Trophoblast cell (in vitro differentiated cells and primary cell): ENCODE data around the gene NBPF26.
"Not testable (repeated sequence)": the region's sequence is repeated elsewhere in the genome, so short reads cannot be mapped to it uniquely, and the experiment has no call there.

Experiments used
- DNase-seq, 2 donors: peaks; one replicate each; pipeline ENCODE4 v3.0.0-alpha.2; 2016
- H2AFZ ChIP-seq: 2 replicates; pipeline ENCODE4 v1.6.1; 2013; ENCODE audit warnings: low read length, moderate library complexity, mild to moderate bottlenecking; ENCODE audit not compliant: insufficient read depth, poor library complexity
- H2AK5ac ChIP-seq: 2 replicates; pipeline ENCODE4 v1.6.1; 2013; ENCODE audit warnings: mild to moderate bottlenecking, low read length
- H2BK120ac ChIP-seq: 2 replicates; pipeline ENCODE4 v1.6.1; 2013; ENCODE audit warnings: low read length, mild to moderate bottlenecking, moderate library complexity; ENCODE audit not compliant: insufficient read depth, poor library complexity
- H2BK12ac ChIP-seq: 2 replicates; pipeline ENCODE4 v1.6.1; 2013; ENCODE audit warnings: mild to moderate bottlenecking, low read length, moderate library complexity
- H2BK5ac ChIP-seq: 2 replicates; pipeline ENCODE4 v1.6.1; 2013; ENCODE audit warnings: low read length, low read depth, moderate library complexity, mild to moderate bottlenecking; ENCODE audit not compliant: poor library complexity
- H3K14ac ChIP-seq: 2 replicates; pipeline ENCODE4 v1.6.1; 2013; ENCODE audit warnings: mild to moderate bottlenecking, low read length
- H3K18ac ChIP-seq: 2 replicates; pipeline ENCODE4 v1.6.1; 2013; ENCODE audit warnings: mild to moderate bottlenecking, low read length
- H3K23ac ChIP-seq: 2 replicates; pipeline ENCODE4 v1.6.1; 2013; ENCODE audit warnings: low read length
- H3K27ac ChIP-seq: 2 replicates; pipeline ENCODE4 v1.5.1; 2013; ENCODE audit warnings: low read depth, mild to moderate bottlenecking, inconsistent platforms, low read length, moderate library complexity
- H3K27me3 ChIP-seq: 2 replicates; pipeline ENCODE4 v1.6.1; 2013; ENCODE audit warnings: inconsistent platforms, mild to moderate bottlenecking, low read length, moderate library complexity; ENCODE audit not compliant: insufficient read depth
- H3K36me3 ChIP-seq, 2 experiments: 1 replicate in 1 of 2; 2 replicates in 1 of 2; pipeline ENCODE4 v1.6.1; 2013; ENCODE audit warnings: low read length in 2 of 2, mild to moderate bottlenecking in 2 of 2, moderate library complexity in 1 of 2; ENCODE audit not compliant: insufficient read depth in 2 of 2, control insufficient read depth in 1 of 2
- H3K4ac ChIP-seq: 2 replicates; pipeline ENCODE4 v1.6.1; 2013; ENCODE audit warnings: low read depth, mild to moderate bottlenecking, low read length, moderate library complexity
- H3K4me1 ChIP-seq, 2 experiments: 1 replicate in 1 of 2; 2 replicates in 1 of 2; pipeline ENCODE4 v1.6.1; 2013; ENCODE audit warnings: low read length in 2 of 2, mild to moderate bottlenecking in 2 of 2, moderate library complexity in 1 of 2; ENCODE audit not compliant: insufficient read depth in 2 of 2, control insufficient read depth in 1 of 2
- H3K4me2 ChIP-seq: 2 replicates; pipeline ENCODE4 v1.6.1; 2013; ENCODE audit warnings: inconsistent platforms, mild to moderate bottlenecking, low read length, moderate library complexity
- H3K4me3 ChIP-seq: 2 replicates; pipeline ENCODE4 v1.5.1; 2013; ENCODE audit warnings: mild to moderate bottlenecking, low read depth, low read length, inconsistent platforms
- H3K79me1 ChIP-seq: one replicate; pipeline ENCODE4 v1.6.1; 2013; ENCODE audit warnings: low read length
- H3K79me2 ChIP-seq: 2 replicates; pipeline ENCODE4 v1.6.1; 2013; ENCODE audit warnings: low read length, mild to moderate bottlenecking; ENCODE audit not compliant: control insufficient read depth, insufficient read depth, poor library complexity
- H3K9ac ChIP-seq: 2 replicates; pipeline ENCODE4 v1.6.1; 2013; ENCODE audit warnings: mild to moderate bottlenecking, low read length
- H3K9me3 ChIP-seq: 2 replicates; pipeline ENCODE4 v1.6.1; 2013; ENCODE audit warnings: low read depth, mild to moderate bottlenecking, control low read depth, inconsistent platforms, low read length; ENCODE audit not compliant: insufficient read depth
- H4K12ac ChIP-seq: 2 replicates; pipeline ENCODE4 v1.6.1; 2013; ENCODE audit warnings: low read depth, mild to moderate bottlenecking, low read length, moderate library complexity
- H4K8ac ChIP-seq: 2 replicates; pipeline ENCODE4 v1.6.1; 2013; ENCODE audit warnings: low read depth, mild to moderate bottlenecking, low read length, moderate library complexity
- H4K91ac ChIP-seq: one replicate; pipeline ENCODE4 v1.6.1; 2013; ENCODE audit warnings: low read depth, mild to moderate bottlenecking, low read length, moderate library complexity
- WGBS: extraction: QIAGEN DNeasy Blood & Tissue Kit; methylation state at CpG from one replicate; pipeline ENCODE4 v1.1.7; 2013; ENCODE audit warnings: missing lambda C conversion rate; ENCODE audit not compliant: insufficient read length, insufficient coverage; ENCODE audit errors: extremely low coverage; 5-methylcytosine and 5-hydroxymethylcytosine counted together

NBPF26 gene

DNA sequence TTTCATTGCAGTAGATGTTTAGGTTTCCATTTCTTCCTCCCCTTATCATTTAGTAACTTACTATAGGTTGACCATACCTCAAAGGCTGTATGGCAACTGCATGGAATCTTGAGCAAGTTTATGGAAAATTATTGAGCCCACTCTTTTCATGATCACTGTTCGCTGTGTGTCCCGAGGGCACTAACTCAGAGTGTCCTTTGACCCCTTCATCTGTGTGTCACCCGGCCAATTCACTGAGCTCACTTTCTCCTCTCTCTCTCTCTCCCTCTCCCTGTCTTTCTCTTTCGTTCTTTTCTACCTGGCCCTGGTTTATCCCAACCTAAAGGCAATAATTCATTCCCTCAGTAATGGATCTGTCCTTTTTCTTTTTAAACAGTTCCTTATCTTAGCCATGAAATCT lies 101.3 kb downstream of the NBPF26 start:
- not testable (repeated sequence) for DNase-seq, H3K9ac ChIP-seq, H2AFZ ChIP-seq, H3K36me3 ChIP-seq, H4K91ac ChIP-seq, H3K79me1 ChIP-seq, H3K4me3 ChIP-seq, H2BK120ac ChIP-seq, H2BK5ac ChIP-seq, H2BK12ac ChIP-seq, H3K18ac ChIP-seq, H2AK5ac ChIP-seq, H3K27me3 ChIP-seq, H3K79me2 ChIP-seq, H3K4ac ChIP-seq, H3K27ac ChIP-seq, H4K12ac ChIP-seq, H4K8ac ChIP-seq, H3K4me1 ChIP-seq, H3K14ac ChIP-seq, H3K4me2 ChIP-seq, H3K23ac ChIP-seq, H3K9me3 ChIP-seq
- no CpG with 5 or more reads among the region's 4 CpGs for WGBS

DNA sequence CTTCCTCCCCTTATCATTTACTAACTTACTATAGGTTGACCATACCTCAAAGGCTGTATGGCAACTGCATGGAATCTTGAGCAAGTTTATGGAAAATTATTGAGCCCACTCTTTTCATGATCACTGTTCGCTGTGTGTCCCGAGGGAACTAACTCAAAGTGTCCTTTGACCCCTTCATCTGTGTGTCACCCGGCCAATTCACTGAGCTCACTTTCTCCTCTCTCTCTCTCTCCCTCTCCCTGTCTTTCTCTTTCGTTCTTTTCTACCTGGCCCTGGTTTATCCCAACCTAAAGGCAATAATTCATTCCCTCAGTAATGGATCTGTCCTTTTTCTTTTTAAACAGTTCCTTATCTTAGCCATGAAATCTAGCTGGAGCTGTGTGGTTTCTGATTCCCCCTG lies 102.9 kb downstream of the NBPF26 start:
- not testable (repeated sequence) for H3K36me3 ChIP-seq, H3K79me1 ChIP-seq, H3K14ac ChIP-seq, H2BK12ac ChIP-seq, H2BK5ac ChIP-seq, H2AK5ac ChIP-seq, H3K9me3 ChIP-seq, H3K4me1 ChIP-seq, H4K12ac ChIP-seq, H3K27me3 ChIP-seq, H3K4me2 ChIP-seq, H4K8ac ChIP-seq, H3K18ac ChIP-seq, H2AFZ ChIP-seq, H3K23ac ChIP-seq, H3K4ac ChIP-seq, H3K79me2 ChIP-seq, H4K91ac ChIP-seq, H2BK120ac ChIP-seq, H3K27ac ChIP-seq, DNase-seq, H3K9ac ChIP-seq, H3K4me3 ChIP-seq
- no CpG with 5 or more reads among the region's 4 CpGs for WGBS

DNA sequence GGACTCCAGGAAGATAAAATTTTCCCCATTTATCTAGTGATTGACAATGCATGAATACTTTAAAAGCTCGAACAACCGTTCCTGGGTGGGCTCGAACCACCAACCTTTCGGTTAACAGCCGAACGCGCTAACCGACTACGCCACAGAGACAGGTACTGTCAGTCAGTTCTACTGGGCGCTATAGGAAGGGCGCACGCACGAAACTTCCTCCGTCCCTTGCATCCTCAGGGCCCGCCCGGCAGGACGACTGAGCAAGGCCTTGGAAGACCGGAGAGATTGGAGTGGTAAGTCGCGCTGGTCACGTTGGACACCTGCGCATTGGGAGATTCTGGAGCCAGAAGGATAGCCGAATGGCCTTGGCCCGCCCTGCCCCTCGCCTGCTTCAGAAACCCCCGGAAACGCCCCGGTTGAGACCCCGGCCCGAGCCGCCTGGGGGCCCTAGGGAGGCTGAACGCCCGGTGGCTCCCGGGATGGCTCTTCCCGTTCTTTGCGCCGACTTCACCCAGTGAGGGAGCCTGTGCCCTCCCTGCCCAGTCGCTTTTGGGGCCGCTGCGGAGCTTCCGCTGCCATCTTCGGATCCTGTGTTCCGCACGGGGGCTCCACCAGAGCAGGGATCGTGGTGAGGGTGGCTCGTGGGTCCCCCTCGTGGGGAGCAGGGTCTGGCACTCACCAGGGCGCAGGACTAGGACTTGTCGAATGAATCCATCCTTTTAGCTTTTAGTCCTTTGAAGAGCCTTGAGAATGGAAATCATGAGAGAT lies 120.6 kb downstream of the NBPF26 start:
- not testable (repeated sequence) for H3K9ac ChIP-seq

DNA sequence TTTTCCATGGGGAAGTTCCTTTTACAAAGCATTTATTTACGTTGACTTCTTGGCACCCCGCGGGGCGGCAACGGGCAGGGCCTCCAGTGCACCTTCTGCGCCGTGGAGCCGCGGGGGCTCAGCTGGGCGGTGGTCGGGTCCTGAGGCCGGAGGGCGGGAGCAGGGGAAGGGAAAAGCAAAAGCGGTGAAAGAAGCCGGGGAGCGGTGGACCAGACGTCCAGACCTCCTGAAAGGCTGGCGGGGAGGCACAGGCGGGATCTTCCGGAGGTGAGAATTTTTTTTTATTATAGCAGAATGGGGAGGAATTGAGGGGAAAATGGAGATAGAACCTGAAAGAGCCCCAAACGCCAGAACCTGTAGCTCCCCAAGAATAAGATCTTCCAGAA lies 121.2 kb downstream of the NBPF26 start:
- H3K9ac ChIP-seq, H4K12ac ChIP-seq, H3K14ac ChIP-seq, H2BK120ac ChIP-seq, H3K4me3 ChIP-seq, H3K79me1 ChIP-seq, H3K9me3 ChIP-seq, H3K79me2 ChIP-seq, H4K8ac ChIP-seq, H2AK5ac ChIP-seq, DNase-seq, H3K27ac ChIP-seq, H3K18ac ChIP-seq, H4K91ac ChIP-seq, H2AFZ ChIP-seq, H3K23ac ChIP-seq, H3K4me1 ChIP-seq, H3K36me3 ChIP-seq, H2BK12ac ChIP-seq, H3K4ac ChIP-seq, H3K27me3 ChIP-seq, H3K4me2 ChIP-seq, H2BK5ac ChIP-seq: not testable (repeated sequence)
- WGBS, result no CpG with 5 or more reads among the region's 21 CpGs

More for the DNA sequence above, 120.6 kb downstream of the NBPF26 start:
- H4K12ac ChIP-seq, H3K79me2 ChIP-seq, H3K36me3 ChIP-seq, H3K14ac ChIP-seq, H4K91ac ChIP-seq, H2BK12ac ChIP-seq, H3K18ac ChIP-seq, H3K4me3 ChIP-seq, H3K9me3 ChIP-seq, H3K4me1 ChIP-seq, H3K4ac ChIP-seq, H3K27ac ChIP-seq, H3K23ac ChIP-seq, H4K8ac ChIP-seq, H2AFZ ChIP-seq, H3K27me3 ChIP-seq, H2AK5ac ChIP-seq, H2BK120ac ChIP-seq, H2BK5ac ChIP-seq, H3K79me1 ChIP-seq: not testable (repeated sequence)
- DNase-seq, result peak; percentile 22 to 71
- no CpG with 5 or more reads among the region's 49 CpGs for WGBS
- peak overlapping the region; percentile 55 for H3K4me2 ChIP-seq
